Measurements from ENCODE around the gene RIC1. TPM values are rescaled to one million over a fixed set of nuclear protein-coding genes. Genes with fewer than 3 reads are reported as not detected.

RIC1 gene
- total RNA-seq, 1 experiment from 2014 or later: 25.5 TPM

DNA sequence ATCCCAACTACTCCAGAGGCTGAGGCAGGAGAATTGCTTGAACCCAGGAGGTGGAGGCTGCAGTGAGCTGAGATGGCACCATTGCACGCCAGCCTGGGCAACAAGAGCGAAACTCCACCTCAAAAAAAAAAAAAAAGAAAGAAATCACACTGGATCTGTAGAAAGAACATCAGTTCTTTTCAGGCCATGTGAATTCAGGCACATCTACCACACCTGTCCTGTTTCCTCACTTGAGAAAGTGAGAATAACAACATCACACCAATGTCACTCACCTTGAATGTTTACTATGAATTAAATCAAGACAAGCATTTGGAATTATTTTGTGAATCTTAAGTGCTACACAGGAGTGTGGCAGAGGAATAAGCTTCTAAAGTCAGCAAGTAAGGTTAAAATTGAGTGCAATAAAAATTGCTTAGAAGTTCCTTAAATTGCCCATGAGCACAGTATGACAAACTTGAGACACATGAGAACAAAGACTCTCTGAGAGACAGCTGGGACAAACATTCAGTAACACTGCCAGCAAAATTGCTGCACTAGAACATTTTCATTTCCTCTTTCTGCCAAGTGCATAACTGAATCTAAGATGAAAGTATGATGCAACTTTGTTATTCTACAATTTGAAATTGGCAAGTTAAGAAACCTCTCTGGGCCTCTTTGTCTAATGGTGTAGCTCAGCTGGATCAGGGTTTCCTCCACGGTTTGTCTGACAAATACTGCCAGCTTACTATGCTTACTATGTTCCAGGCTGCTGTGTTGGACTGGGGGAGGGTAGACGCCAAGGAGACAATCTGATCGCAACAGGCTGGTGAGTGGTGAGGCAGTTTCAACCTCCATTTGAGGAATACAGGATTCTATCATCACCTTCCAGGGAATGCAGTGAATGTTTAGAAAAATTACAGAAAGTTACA, 1.9 kb upstream of the RIC1 start:
- no peaks in the 10 kb centered on the region for H3K36me3 ChIP-seq (ENCODE audit: control insufficient read depth in 1 of 2, insufficient read depth in 2 of 2, low read length in 2 of 2)
- peak overlapping the region; percentile 87 for H3K4me2 ChIP-seq (ENCODE audit: low read length)
- ATAC-seq: no peak
- H4K20me1 ChIP-seq (ENCODE audit: insufficient read depth): no peaks in the 10 kb centered on the region
- intact Hi-C loops (cut with micrococcal nuclease): no loop called here
- no peak overlapping the region for H2AFZ ChIP-seq (ENCODE audit: low read depth, low read length, poor library complexity, severe bottlenecking)
- ChIA-PET RAD21 (ENCODE audit: low non-redundant PET in 1 of 2, low total read pairs in 2 of 2, uncharacterized antibody in 2 of 2, unreplicated experiment in 2 of 2) (no interaction called here), POLR2A (no interaction called here), CTCF (no interaction called here)
- peak overlapping the region in 1 of 2 experiments; percentile 93; a peak in 1 of 4 replicates for H3K4me3 ChIP-seq (replicated peaks in 1 of 2; ENCODE audit: low read depth in 1 of 2, low read length in 2 of 2)
- peaks cover 35% of the 10 kb centered on the region for H3K79me2 ChIP-seq (ENCODE audit: insufficient read depth, low read length)
- no peak overlapping the region for H3K9ac ChIP-seq (ENCODE audit: low read length)
- H3K27me3 ChIP-seq (ENCODE audit: insufficient read depth, low read length): no peaks in the 10 kb centered on the region
- TF ChIP-seq EGR1 (IDR thresholded peaks at IDR 0.05; ENCODE audit: low read depth): no peak
- TF ChIP-seq, protein P1, sequence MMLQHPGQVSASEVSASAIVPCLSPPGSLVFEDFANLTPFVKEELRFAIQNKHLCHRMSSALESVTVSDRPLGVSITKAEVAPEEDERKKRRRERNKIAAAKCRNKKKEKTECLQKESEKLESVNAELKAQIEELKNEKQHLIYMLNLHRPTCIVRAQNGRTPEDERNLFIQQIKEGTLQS (IDR thresholded peaks at IDR 0.05): no peak
- TF ChIP-seq SIN3A (IDR thresholded peaks at IDR 0.05; ENCODE audit: low read depth): no peak
- TF ChIP-seq, protein P2, sequence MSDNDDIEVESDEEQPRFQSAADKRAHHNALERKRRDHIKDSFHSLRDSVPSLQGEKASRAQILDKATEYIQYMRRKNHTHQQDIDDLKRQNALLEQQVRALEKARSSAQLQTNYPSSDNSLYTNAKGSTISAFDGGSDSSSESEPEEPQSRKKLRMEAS (IDR thresholded peaks at IDR 0.05): no peak
- TF ChIP-seq ELF1 (IDR thresholded peaks at IDR 0.05; ENCODE audit: borderline replicate concordance, low read depth): no peak
- TF ChIP-seq RAD21 (IDR thresholded peaks at IDR 0.05; ENCODE audit: low read depth): no peak
- no peak for TF ChIP-seq POLR2AphosphoS5 (IDR thresholded peaks at IDR 0.05; ENCODE audit: low read depth, low read length)
- no peak for TF ChIP-seq EZH2phosphoT487 (IDR thresholded peaks at IDR 0.05; ENCODE audit: borderline replicate concordance)
- no peak for TF ChIP-seq CBX3 (IDR thresholded peaks at IDR 0.05; ENCODE audit: low read depth)
- no peak for TF ChIP-seq SP1 (IDR thresholded peaks at IDR 0.05; ENCODE audit: low read depth)
- no peak for TF ChIP-seq ZFX (IDR thresholded peaks at IDR 0.05)
- TF ChIP-seq, protein P3, sequence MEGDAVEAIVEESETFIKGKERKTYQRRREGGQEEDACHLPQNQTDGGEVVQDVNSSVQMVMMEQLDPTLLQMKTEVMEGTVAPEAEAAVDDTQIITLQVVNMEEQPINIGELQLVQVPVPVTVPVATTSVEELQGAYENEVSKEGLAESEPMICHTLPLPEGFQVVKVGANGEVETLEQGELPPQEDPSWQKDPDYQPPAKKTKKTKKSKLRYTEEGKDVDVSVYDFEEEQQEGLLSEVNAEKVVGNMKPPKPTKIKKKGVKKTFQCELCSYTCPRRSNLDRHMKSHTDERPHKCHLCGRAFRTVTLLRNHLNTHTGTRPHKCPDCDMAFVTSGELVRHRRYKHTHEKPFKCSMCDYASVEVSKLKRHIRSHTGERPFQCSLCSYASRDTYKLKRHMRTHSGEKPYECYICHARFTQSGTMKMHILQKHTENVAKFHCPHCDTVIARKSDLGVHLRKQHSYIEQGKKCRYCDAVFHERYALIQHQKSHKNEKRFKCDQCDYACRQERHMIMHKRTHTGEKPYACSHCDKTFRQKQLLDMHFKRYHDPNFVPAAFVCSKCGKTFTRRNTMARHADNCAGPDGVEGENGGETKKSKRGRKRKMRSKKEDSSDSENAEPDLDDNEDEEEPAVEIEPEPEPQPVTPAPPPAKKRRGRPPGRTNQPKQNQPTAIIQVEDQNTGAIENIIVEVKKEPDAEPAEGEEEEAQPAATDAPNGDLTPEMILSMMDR (IDR thresholded peaks at IDR 0.05 in 2 of 3, conservative IDR thresholded peaks at IDR 0.05 in 1 of 3; ENCODE audit: borderline replicate concordance in 1 of 3, insufficient read depth in 1 of 3, low read depth in 2 of 3, low read length in 2 of 3): no peak
- no peak for TF ChIP-seq ZBTB33 (IDR thresholded peaks at IDR 0.05; ENCODE audit: extremely low read depth, insufficient replicate concordance, low read length)
- no peak for TF ChIP-seq SRF (IDR thresholded peaks at IDR 0.05; ENCODE audit: low read depth)
- TF ChIP-seq, protein P4, sequence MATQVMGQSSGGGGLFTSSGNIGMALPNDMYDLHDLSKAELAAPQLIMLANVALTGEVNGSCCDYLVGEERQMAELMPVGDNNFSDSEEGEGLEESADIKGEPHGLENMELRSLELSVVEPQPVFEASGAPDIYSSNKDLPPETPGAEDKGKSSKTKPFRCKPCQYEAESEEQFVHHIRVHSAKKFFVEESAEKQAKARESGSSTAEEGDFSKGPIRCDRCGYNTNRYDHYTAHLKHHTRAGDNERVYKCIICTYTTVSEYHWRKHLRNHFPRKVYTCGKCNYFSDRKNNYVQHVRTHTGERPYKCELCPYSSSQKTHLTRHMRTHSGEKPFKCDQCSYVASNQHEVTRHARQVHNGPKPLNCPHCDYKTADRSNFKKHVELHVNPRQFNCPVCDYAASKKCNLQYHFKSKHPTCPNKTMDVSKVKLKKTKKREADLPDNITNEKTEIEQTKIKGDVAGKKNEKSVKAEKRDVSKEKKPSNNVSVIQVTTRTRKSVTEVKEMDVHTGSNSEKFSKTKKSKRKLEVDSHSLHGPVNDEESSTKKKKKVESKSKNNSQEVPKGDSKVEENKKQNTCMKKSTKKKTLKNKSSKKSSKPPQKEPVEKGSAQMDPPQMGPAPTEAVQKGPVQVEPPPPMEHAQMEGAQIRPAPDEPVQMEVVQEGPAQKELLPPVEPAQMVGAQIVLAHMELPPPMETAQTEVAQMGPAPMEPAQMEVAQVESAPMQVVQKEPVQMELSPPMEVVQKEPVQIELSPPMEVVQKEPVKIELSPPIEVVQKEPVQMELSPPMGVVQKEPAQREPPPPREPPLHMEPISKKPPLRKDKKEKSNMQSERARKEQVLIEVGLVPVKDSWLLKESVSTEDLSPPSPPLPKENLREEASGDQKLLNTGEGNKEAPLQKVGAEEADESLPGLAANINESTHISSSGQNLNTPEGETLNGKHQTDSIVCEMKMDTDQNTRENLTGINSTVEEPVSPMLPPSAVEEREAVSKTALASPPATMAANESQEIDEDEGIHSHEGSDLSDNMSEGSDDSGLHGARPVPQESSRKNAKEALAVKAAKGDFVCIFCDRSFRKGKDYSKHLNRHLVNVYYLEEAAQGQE (IDR thresholded peaks at IDR 0.05; ENCODE audit: low read depth): no peak
- no peak for TF ChIP-seq FOSL1 (IDR thresholded peaks at IDR 0.05; ENCODE audit: low read depth)
- TF ChIP-seq ZNF274 (IDR thresholded peaks at IDR 0.05; ENCODE audit: low read depth, low read length): no peak
- DNase-seq (ENCODE audit: low read depth, low spot score): no peak
- peaks cover 34 to 46% of the 10 kb centered on the region in 2 experiments for H3K4me1 ChIP-seq (ENCODE audit: control insufficient read depth in 1 of 2, insufficient read depth in 2 of 2, low read length in 2 of 2)
- H3K9me2 ChIP-seq (ENCODE audit: insufficient read depth): no peaks in the 10 kb centered on the region
- no peak overlapping the region for H3K27ac ChIP-seq (ENCODE audit: low read depth, low read length)
- no TSS peak for BruUV-seq (replicated peaks)
- no peaks in the 10 kb centered on the region for H3K9me3 ChIP-seq (ENCODE audit: control insufficient read depth in 1 of 2, insufficient read depth in 1 of 2, low read depth in 1 of 2, low read length in 2 of 2)

Measured in HCT116 (cell line).